Fibroblast of the aortic adventitia (primary cell): Measurements from ENCODE around the gene FUNDC1. TPM values are rescaled to one million over a fixed set of nuclear protein-coding genes. Genes with fewer than 3 reads are reported as not detected.
"Not testable (repeated sequence)": the region's sequence is repeated elsewhere in the genome, so short reads cannot be mapped to it uniquely, and the experiment has no call there.

Source experiments
- DNase-seq: peaks from one replicate; pipeline ENCODE4 v3.0.0-alpha.2; 2010; ENCODE audit warnings: low read depth
- H3K4me3 ChIP-seq: 2 replicates; pipeline ENCODE4 v1.5.1; 2011; ENCODE audit warnings: low read depth, mild to moderate bottlenecking, control low read depth, low read length, moderate library complexity
- CTCF ChIP-seq: IDR thresholded peaks from 2 replicates; pipeline ENCODE4 v1.5.1; 2011; ENCODE audit warnings: mild to moderate bottlenecking, low read length, control low read depth, inconsistent platforms; ENCODE audit not compliant: insufficient read depth
- total RNA-seq: library from RNA; depleted of rRNA; stranded (reverse); fragments of >200 nt; gene quantifications from 2 replicates; pipeline ENCODE4 v1.2.3, GENCODE V29; 2012; ENCODE audit warnings: low replicate concordance

FUNDC1 gene
- total RNA-seq, 1 donor = 18.6 TPM

- H3K4me3 ChIP-seq = no peak overlapping the region
- peak; percentile 69 for DNase-seq
- TF ChIP-seq CTCF = no peak
These were observed 25.5 kb upstream of the FUNDC1 start for GRCh38 chrX:44568196-44568595.

GRCh38 chrX:44561896-44562295, 19.2 kb upstream of the FUNDC1 start:
- not testable (repeated sequence) for DNase-seq

GRCh38 chrX:44550563-44550962, 7.9 kb upstream of the FUNDC1 start:
- H3K4me3 ChIP-seq = no peak overlapping the region
- no peak for TF ChIP-seq CTCF
- DNase-seq = no peak

More at GRCh38 chrX:44561896-44562295, 19.2 kb upstream of the FUNDC1 start:
- H3K4me3 ChIP-seq = not testable (repeated sequence)

- not testable (repeated sequence) for H3K4me3 ChIP-seq, DNase-seq
These were observed 2.8 kb upstream of the FUNDC1 start for GRCh38 chrX:44545454-44545853.

- TF ChIP-seq CTCF = no peak
- DNase-seq = no peak
- H3K4me3 ChIP-seq = no peak overlapping the region
These were observed 1.4 kb upstream of the FUNDC1 start for GRCh38 chrX:44544036-44544435.

GRCh38 chrX:44536198-44536597, 6.5 kb downstream of the FUNDC1 start:
- no peak for TF ChIP-seq CTCF
- DNase-seq = no peak
- H3K4me3 ChIP-seq = no peak overlapping the region

GRCh38 chrX:44529310-44529709, 13.3 kb downstream of the FUNDC1 start:
- no peak for TF ChIP-seq CTCF
- DNase-seq = peak; percentile 16
- no peak overlapping the region for H3K4me3 ChIP-seq

- DNase-seq = no peak
- no peak overlapping the region for H3K4me3 ChIP-seq
- no peak for TF ChIP-seq CTCF
These were observed 28.4 kb downstream of the FUNDC1 start for GRCh38 chrX:44514272-44514671.
